Common myeloid progenitor, CD34-positive (primary cell): ENCODE data around the gene C1QTNF2. TPM values are rescaled to one million over a fixed set of nuclear protein-coding genes. Genes with fewer than 3 reads are reported as not detected.

ENCODE experiments used
- CTCF ChIA-PET: fragments of 350-600 bp; sonication (Branson Sonifier 250); formaldehyde crosslinking; loops from one replicate; lab custom pipeline; 2021; ENCODE audit warnings: antibody characterized with exemption; lab: Charles Lee
- POLR2A ChIA-PET: fragments of 350-600 bp; sonication (Branson Sonifier 250); formaldehyde crosslinking; loops from one replicate; lab custom pipeline; 2021; ENCODE audit warnings: antibody characterized with exemption; lab: Charles Lee
- DNase-seq, 3 donors: peaks; one replicate each; pipeline versions ENCODE4 v3.0.0 to v3.0.0-alpha.2; 2013
- H3K27ac ChIP-seq, 2 experiments: 1 replicate in 1 of 2; 2 replicates in 1 of 2; pipeline ENCODE4 v1.7.0; 2013; ENCODE audit warnings: inconsistent platforms in 2 of 2, low read length in 2 of 2, mild to moderate bottlenecking in 2 of 2, low read depth in 1 of 2, moderate library complexity in 1 of 2; ENCODE audit not compliant: severe bottlenecking in 2 of 2, insufficient read depth in 1 of 2, poor library complexity in 1 of 2
- H3K27me3 ChIP-seq, 5 experiments: replicated peaks in 2 of 5; 1 replicate in 3 of 5; 2 replicates in 2 of 5; pipeline versions ENCODE4 v1.6.1 to v1.7.0; 2013; ENCODE audit warnings: low read length in 4 of 5, mild to moderate bottlenecking in 2 of 5, moderate library complexity in 2 of 5, inconsistent platforms in 1 of 5; ENCODE audit not compliant: insufficient read depth in 5 of 5, control insufficient read depth in 4 of 5
- H3K36me3 ChIP-seq, 4 experiments: 1 replicate in 2 of 4; 2 replicates in 2 of 4; pipeline versions ENCODE4 v1.6.1 to v1.7.0; 2013; ENCODE audit warnings: low read length in 3 of 4, control low read depth in 1 of 4, mild to moderate bottlenecking in 1 of 4; ENCODE audit not compliant: control insufficient read depth in 4 of 4, insufficient read depth in 4 of 4
- H3K4me1 ChIP-seq, 4 experiments: 1 replicate in 3 of 4; 2 replicates in 1 of 4; pipeline versions ENCODE4 v1.6.1 to v1.7.1; 2013; ENCODE audit warnings: low read length in 3 of 4, mild to moderate bottlenecking in 3 of 4, control low read depth in 1 of 4, inconsistent platforms in 1 of 4, moderate library complexity in 1 of 4; ENCODE audit not compliant: control insufficient read depth in 4 of 4, insufficient read depth in 4 of 4; ENCODE audit errors: control extremely low read depth in 1 of 4
- H3K4me3 ChIP-seq, 7 experiments: 1 replicate in 4 of 7; 2 replicates in 3 of 7; pipeline versions ENCODE4 v1.5.1 to v1.7.0; 2013; ENCODE audit warnings: mild to moderate bottlenecking in 7 of 7, low read length in 6 of 7, moderate library complexity in 6 of 7, inconsistent platforms in 2 of 7, low read depth in 2 of 7, control low read depth in 1 of 7; ENCODE audit not compliant: insufficient read depth in 4 of 7, control insufficient read depth in 1 of 7; ENCODE audit errors: extremely low read depth in 1 of 7
- H3K9me3 ChIP-seq, 5 experiments: 1 replicate in 4 of 5; 2 replicates in 1 of 5; pipeline versions ENCODE4 v1.6.1 to v1.7.1; 2013; ENCODE audit warnings: low read length in 4 of 5, mild to moderate bottlenecking in 2 of 5, inconsistent platforms in 1 of 5, low read depth in 1 of 5, moderate library complexity in 1 of 5; ENCODE audit not compliant: control insufficient read depth in 4 of 5, insufficient read depth in 2 of 5; ENCODE audit errors: control extremely low read depth in 1 of 5
- WGBS: methylation state at CpG from one replicate; pipeline ENCODE4 v1.1.5; 2013; ENCODE audit not compliant: insufficient coverage; 5-methylcytosine and 5-hydroxymethylcytosine counted together
- polyA plus RNA-seq: library from polyadenylated mRNA; unstranded; fragments of 120-200 nt; gene quantifications from one replicate; pipeline ENCODE4 v1.2.1, GENCODE V29; 2013

C1QTNF2 gene, protein sequence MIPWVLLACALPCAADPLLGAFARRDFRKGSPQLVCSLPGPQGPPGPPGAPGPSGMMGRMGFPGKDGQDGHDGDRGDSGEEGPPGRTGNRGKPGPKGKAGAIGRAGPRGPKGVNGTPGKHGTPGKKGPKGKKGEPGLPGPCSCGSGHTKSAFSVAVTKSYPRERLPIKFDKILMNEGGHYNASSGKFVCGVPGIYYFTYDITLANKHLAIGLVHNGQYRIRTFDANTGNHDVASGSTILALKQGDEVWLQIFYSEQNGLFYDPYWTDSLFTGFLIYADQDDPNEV
- polyA plus RNA-seq = 0.18 TPM

- Histone ChIP-seq H3K36me3 (no peaks in the 10 kb centered on the region), H3K27me3 (peaks cover 0 to 34% (median 26%) of the 10 kb centered on the region in 5 experiments), H3K9me3 (no peaks in the 10 kb centered on the region), H3K4me1 (peaks cover 4 to 12% (median 9%) of the 10 kb centered on the region in 4 experiments), H3K4me3 (peak within 1 kb of the TSS; percentile 37 to 71 (median 59)), H3K27ac (no peak within 1 kb of the TSS)
- DNase-seq = peak in 2 of 3 donors; percentile 39 to 59
- CTCF ChIA-PET = interaction anchor here (1.0 to 1.4 kb wide), 2 partner anchors 10 to 23 kb away, joined by 3 read pairs; no protein-coding TSS in a partner anchor
- POLR2A ChIA-PET = interaction anchor here (0.9 kb wide), 1 partner anchor 23 kb away, joined by 3 read pairs; no protein-coding TSS in a partner anchor
- WGBS = 5% methylated on average over 30 of the region's 45 CpGs
Observed at GRCh38 chr5:160369990-160370712, at the start of gene C1QTNF2. Gene C1QTNF2, minus strand, starts transcription at chr5:160370626. Its CDS starts 15,615 bp downstream, at chr5:160355011.

GRCh38 chr5:160420331-160420610, 49.8 kb upstream of the C1QTNF2 start:
- Histone ChIP-seq H3K4me1 (peaks cover 26 to 67% (median 48%) of the 10 kb centered on the region in 4 experiments), H3K9me3 (no peaks in the 10 kb centered on the region), H3K4me3 (peak overlapping the region in 2 of 7 experiments; percentile 98 to 99), H3K36me3 (peaks cover 0 to 12% (median 3%) of the 10 kb centered on the region in 4 experiments), H3K27me3 (no peaks in the 10 kb centered on the region), H3K27ac (peak overlapping the region; percentile 95 to 98)
- DNase-seq = peak in 1 of 3 donors; percentile 24
- CTCF ChIA-PET = interaction anchor here (0.7 to 3.2 kb wide), 3 partner anchors 9 to 60 kb away, joined by 3 to 8 read pairs (median 4); no protein-coding TSS in a partner anchor
- POLR2A ChIA-PET = no interaction called here

DNA sequence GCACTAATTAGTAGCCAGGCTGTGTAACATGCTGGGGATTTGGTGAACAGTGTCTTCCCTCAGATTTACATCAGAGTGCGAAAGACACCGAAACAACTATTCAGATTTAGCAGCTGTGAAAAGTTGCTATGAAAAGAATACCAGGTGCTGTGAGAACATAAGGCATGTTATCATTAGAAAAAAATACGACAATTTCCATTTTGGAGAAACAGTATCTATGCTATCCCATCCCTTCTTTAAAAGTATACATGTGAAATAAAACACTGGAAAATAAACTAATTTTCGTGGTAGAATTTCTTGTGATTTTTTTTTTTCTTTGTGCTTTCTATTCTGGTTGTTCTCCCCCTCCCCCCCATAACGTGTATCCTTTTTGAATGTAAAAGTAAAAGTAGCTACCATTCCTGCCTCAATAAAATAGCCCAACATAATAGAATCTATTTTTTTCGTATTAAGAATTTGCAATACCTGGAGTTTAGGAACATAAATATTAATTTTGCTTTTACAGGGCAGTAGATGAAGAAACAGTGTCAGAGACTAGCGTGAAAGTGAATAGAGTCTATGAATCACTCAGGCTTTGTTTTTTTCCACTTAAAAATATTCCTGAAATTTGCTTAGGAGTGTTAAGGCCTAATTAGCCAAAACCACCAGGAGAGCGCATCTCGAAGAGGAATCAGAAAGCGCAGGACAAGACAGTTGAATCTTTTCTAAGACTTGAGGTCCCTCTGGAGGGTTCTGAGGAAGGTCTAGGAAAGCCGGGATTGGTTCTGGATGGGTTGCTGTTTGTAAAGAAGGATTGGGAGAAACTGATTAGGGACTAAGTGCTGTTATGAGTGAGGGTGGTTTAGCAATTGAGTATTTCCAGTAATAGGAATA, 49.3 kb upstream of the C1QTNF2 start:
- Histone ChIP-seq H3K9me3 (no peaks in the 10 kb centered on the region), H3K4me3 (peak overlapping the region in 6 of 7 experiments; percentile 80 to 99 (median 96)), H3K27me3 (no peaks in the 10 kb centered on the region), H3K36me3 (peaks cover 0 to 10% (median 5%) of the 10 kb centered on the region in 4 experiments), H3K27ac (peak overlapping the region; percentile 95 to 98), H3K4me1 (peaks cover 26 to 61% (median 46%) of the 10 kb centered on the region in 4 experiments)
- WGBS = 97% methylated on average over 5 of the region's 11 CpGs
- POLR2A ChIA-PET = interaction anchor here (1.0 to 1.6 kb wide), 2 partner anchors 27 to 48 kb away, joined by 4 to 6 read pairs; no protein-coding TSS in a partner anchor
- no peak for DNase-seq
- CTCF ChIA-PET = interaction anchor here (0.6 to 3.2 kb wide), 6 partner anchors 9 to 24 kb away, joined by 3 to 8 read pairs (median 4); no protein-coding TSS in a partner anchor

GRCh38 chr5:160418561-160419457, 48.4 kb upstream of the C1QTNF2 start, which contains the start of gene SLU7:
Gene SLU7, minus strand, starts transcription at chr5:160419081. Its CDS starts 3,787 bp downstream, at chr5:160415294.
- CTCF ChIA-PET = interaction anchor here (0.6 to 3.2 kb wide), 6 partner anchors 10 to 25 kb away, joined by 3 to 8 read pairs (median 4); no protein-coding TSS in a partner anchor
- peak within 1 kb of the TSS; percentile 65 to 99 (median 96) for H3K4me3 ChIP-seq
- DNase-seq = peak; percentile 98 to 99 (median 99)
- H3K36me3 ChIP-seq = peaks cover 3 to 12% (median 8%) of the 10 kb centered on the region in 4 experiments
- peak within 1 kb of the TSS; percentile 95 to 98 for H3K27ac ChIP-seq
- H3K9me3 ChIP-seq = no peaks in the 10 kb centered on the region
- H3K4me1 ChIP-seq = peaks cover 26 to 54% (median 44%) of the 10 kb centered on the region in 4 experiments
- H3K27me3 ChIP-seq = no peaks in the 10 kb centered on the region
- POLR2A ChIA-PET = interaction anchor here (1.0 to 1.6 kb wide), 2 partner anchors 26 to 49 kb away, joined by 4 to 6 read pairs; no protein-coding TSS in a partner anchor
- WGBS = under 1% methylated on average over 43 of the region's 48 CpGs

GRCh38 chr5:160399402-160400353, 29.3 kb upstream of the C1QTNF2 start, which contains the start of gene FAM200C:
Gene FAM200C, minus strand, starts transcription at chr5:160400054. Its CDS starts 4,564 bp downstream, at chr5:160395490.
- CTCF ChIA-PET = interaction anchor here (0.6 kb wide), 1 partner anchor 377 kb away, joined by 3 read pairs; no protein-coding TSS in a partner anchor
- POLR2A ChIA-PET = interaction anchor here (0.6 kb wide), 4 partner anchors 11 to 312 kb away, joined by 3 to 4 read pairs (median 3); no protein-coding TSS in a partner anchor
- WGBS = under 1% methylated on average over 27 of the region's 41 CpGs

More at GRCh38 chr5:160399402-160400353, 29.3 kb upstream of the C1QTNF2 start, which contains the start of gene FAM200C:
- no peaks in the 10 kb centered on the region for H3K9me3 ChIP-seq
- H3K27ac ChIP-seq = peak within 1 kb of the TSS; percentile 71 to 82
- peaks cover 7 to 32% (median 21%) of the 10 kb centered on the region in 4 experiments for H3K36me3 ChIP-seq
- DNase-seq = peak; percentile 83 to 88 (median 85)
- no peaks in the 10 kb centered on the region for H3K27me3 ChIP-seq
- peak within 1 kb of the TSS; percentile 70 to 89 (median 83) for H3K4me3 ChIP-seq
- H3K4me1 ChIP-seq = peaks cover 5 to 8% (median 7%) of the 10 kb centered on the region in 4 experiments
